Measurements from ENCODE around the gene CCL16. TPM values are rescaled to one million over a fixed set of nuclear protein-coding genes. Genes with fewer than 3 reads are reported as not detected.

CCL16 gene
- total RNA-seq, 1 experiment from 2014 or later: not detected

DNA sequence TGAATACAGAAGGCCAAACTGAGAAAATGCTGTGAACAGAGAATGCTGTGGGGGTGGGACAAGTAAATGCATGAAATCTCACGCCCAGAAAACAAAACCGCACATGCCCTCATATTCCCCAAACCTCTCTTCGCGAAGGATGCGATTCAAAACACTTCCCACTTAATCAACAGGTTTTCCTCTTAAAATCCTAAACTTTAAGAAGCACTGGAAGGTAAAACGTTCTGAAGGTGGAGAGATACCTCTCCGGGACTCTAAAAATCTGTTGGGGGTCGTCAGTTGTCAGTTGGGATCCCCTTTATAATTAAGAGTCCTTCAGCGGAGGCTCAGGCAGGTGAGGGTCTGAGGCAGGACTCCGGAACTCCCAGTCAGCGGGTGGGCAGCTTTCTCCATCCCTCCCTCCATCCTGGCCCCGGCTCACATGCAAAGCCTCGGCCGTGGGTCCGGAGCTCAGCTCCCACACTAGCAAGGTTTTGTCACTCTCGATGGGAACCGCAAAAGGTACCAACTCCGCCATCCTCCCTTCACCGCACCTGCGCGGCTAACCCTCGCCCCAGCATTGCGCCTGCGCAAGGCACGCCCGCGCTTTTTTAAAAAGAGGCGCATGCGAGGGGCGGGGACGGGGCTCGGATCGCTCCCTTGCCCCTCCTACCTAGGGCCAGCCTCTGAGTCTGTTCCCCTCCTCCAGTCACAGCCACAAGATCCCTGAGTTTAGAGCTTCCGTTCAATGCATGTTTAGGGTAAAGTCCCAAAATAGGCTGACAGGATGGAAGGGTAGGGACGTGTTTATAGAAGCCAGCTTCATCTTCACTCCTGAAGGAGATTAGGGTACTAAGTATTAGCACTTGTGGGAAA lies 50.9 kb downstream of the CCL16 start, which contains the start of gene RDM1:
TSS of gene RDM1 (minus strand) at position 563 of the 855 bp plus-strand sequence. CDS start at position 517, 46 bp downstream.
- Mint-ChIP-seq H3K4me1 (ENCODE audit: low read depth, unreplicated experiment) (peaks cover 20% of the 10 kb centered on the region), H3K27ac (ENCODE audit: unreplicated experiment) (peak within 1 kb of the TSS; percentile 80), H3K36me3 (ENCODE audit: insufficient read depth, unreplicated experiment) (peaks cover 7% of the 10 kb centered on the region), H3K27me3 (ENCODE audit: insufficient read depth, unreplicated experiment) (no peaks in the 10 kb centered on the region), H3K4me3 (ENCODE audit: unreplicated experiment) (peak within 1 kb of the TSS; percentile 95), H3K9me3 (ENCODE audit: unreplicated experiment) (no peaks in the 10 kb centered on the region)
- Histone ChIP-seq H3K4me3 (ENCODE audit: low read depth, low read length) (peak within 1 kb of the TSS; percentile 49), H3K4me1 (peaks cover 3% of the 10 kb centered on the region; the same call in 1 of the 2 replicates), H3K36me3 (ENCODE audit: control insufficient read depth, insufficient read depth, low read length) (no peaks in the 10 kb centered on the region), H3K27me3 (replicated peaks; ENCODE audit: control insufficient read depth, insufficient read depth, low read length) (no peaks in the 10 kb centered on the region), H3K9me3 (no peaks in the 10 kb centered on the region)
- TF ChIP-seq, protein P1, sequence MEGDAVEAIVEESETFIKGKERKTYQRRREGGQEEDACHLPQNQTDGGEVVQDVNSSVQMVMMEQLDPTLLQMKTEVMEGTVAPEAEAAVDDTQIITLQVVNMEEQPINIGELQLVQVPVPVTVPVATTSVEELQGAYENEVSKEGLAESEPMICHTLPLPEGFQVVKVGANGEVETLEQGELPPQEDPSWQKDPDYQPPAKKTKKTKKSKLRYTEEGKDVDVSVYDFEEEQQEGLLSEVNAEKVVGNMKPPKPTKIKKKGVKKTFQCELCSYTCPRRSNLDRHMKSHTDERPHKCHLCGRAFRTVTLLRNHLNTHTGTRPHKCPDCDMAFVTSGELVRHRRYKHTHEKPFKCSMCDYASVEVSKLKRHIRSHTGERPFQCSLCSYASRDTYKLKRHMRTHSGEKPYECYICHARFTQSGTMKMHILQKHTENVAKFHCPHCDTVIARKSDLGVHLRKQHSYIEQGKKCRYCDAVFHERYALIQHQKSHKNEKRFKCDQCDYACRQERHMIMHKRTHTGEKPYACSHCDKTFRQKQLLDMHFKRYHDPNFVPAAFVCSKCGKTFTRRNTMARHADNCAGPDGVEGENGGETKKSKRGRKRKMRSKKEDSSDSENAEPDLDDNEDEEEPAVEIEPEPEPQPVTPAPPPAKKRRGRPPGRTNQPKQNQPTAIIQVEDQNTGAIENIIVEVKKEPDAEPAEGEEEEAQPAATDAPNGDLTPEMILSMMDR (IDR thresholded peaks at IDR 0.05; ENCODE audit: insufficient read depth in 1 of 2, low read depth in 1 of 2, low read length in 1 of 2, severe bottlenecking in 1 of 2, unreplicated experiment in 1 of 2): no peak
- intact Hi-C loops (cut with micrococcal nuclease; ENCODE audit: unreplicated experiment): loop anchor here (5.0 kb wide), 1 partner anchor 83 kb away; no protein-coding TSS in a partner anchor
- ChIA-PET CTCF (interaction anchor here (0.9 kb wide), 1 partner anchor 81 kb away, joined by 3 read pairs; no protein-coding TSS in a partner anchor), POLR2A (interaction anchor here (0.5 to 0.8 kb wide), 2 partner anchors 122 to 587 kb away, joined by 3 to 4 read pairs; partner anchors contain the start of gene TAF15)
- BruUV-seq (replicated peaks): TSS peak; percentile 78
- peak; percentile 93 to 94 for DNase-seq

DNA sequence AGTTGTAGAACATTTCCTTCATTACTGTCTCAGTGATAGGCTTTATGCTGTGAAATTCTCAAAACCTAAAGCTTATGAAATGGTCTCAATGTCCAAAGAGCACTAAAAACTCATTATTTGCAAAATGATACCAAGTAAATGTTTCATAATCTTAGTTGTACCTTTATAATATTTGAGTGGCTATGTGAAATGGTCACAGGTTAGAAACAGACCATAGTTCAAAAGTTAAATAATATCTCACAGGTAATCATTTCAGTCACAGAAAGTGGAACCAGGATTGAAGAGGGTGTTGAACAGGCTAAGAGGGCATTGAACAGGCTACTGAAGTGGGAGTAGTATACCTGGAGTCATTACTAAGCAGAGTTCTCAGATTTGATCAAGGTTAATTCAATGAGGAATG lies 53.6 kb downstream of the CCL16 start:
- no peak for DNase-seq
- BruUV-seq (replicated peaks): no TSS peak
- Histone ChIP-seq H3K4me1 (peaks cover 3% of the 10 kb centered on the region; the same call in 1 of the 2 replicates), H3K36me3 (ENCODE audit: control insufficient read depth, insufficient read depth, low read length) (no peaks in the 10 kb centered on the region), H3K9me3 (no peaks in the 10 kb centered on the region), H3K4me3 (ENCODE audit: low read depth, low read length) (no peak overlapping the region), H3K27me3 (replicated peaks; ENCODE audit: control insufficient read depth, insufficient read depth, low read length) (no peaks in the 10 kb centered on the region)
- Mint-ChIP-seq H3K27ac (ENCODE audit: unreplicated experiment) (no peak overlapping the region), H3K27me3 (ENCODE audit: insufficient read depth, unreplicated experiment) (no peaks in the 10 kb centered on the region), H3K9me3 (ENCODE audit: unreplicated experiment) (no peaks in the 10 kb centered on the region), H3K4me3 (ENCODE audit: unreplicated experiment) (peak overlapping the region; percentile 46), H3K36me3 (ENCODE audit: insufficient read depth, unreplicated experiment) (peaks cover 7% of the 10 kb centered on the region), H3K4me1 (ENCODE audit: low read depth, unreplicated experiment) (peaks cover 20% of the 10 kb centered on the region)
- TF ChIP-seq, protein P1 (IDR thresholded peaks at IDR 0.05; ENCODE audit: insufficient read depth in 1 of 2, low read depth in 1 of 2, low read length in 1 of 2, severe bottlenecking in 1 of 2, unreplicated experiment in 1 of 2): no peak
- ChIA-PET CTCF (no interaction called here), POLR2A (no interaction called here)
- intact Hi-C loops (cut with micrococcal nuclease; ENCODE audit: unreplicated experiment): no loop called here

Other genes starting within 250 kb of the CCL16 start
- gene RASL10B, start 249.9 kb downstream of the CCL16 start, total RNA-seq (2022): 11.4 and 13.3 TPM in 2 replicates
- gene GAS2L2, start 228.3 kb downstream of the CCL16 start, total RNA-seq (2022): not detected in 2 replicates
- gene C17orf50, start 220.6 kb downstream of the CCL16 start, total RNA-seq (2022): not detected in 2 replicates
- not detected in 2 replicates for gene MMP28, start 185.9 kb downstream of the CCL16 start, total RNA-seq (2022)
- gene TAF15, start 172.0 kb downstream of the CCL16 start, total RNA-seq (2022): 335 and 350 TPM in 2 replicates
- gene HEATR9, start 112.6 kb downstream of the CCL16 start, total RNA-seq (2022): not detected in 2 replicates
- not detected in 2 replicates for gene CCL5, start 101.1 kb downstream of the CCL16 start, total RNA-seq (2022)
- gene RDM1, start 50.7 kb downstream of the CCL16 start, total RNA-seq (2022): 9.9 and 12.9 TPM in 2 replicates
- not detected in 2 replicates for gene LYZL6, start 37.8 kb downstream of the CCL16 start, total RNA-seq (2022)
- not detected in 2 replicates for gene CCL14, start 5.2 kb upstream of the CCL16 start, total RNA-seq (2022)
- 0.30 and 0.52 TPM in 2 replicates for gene CCL15, start 20.1 kb upstream of the CCL16 start, total RNA-seq (2022)
- gene CCL23, start 36.5 kb upstream of the CCL16 start, total RNA-seq (2022): not detected in 2 replicates
- not detected in 2 replicates for gene CCL18, start 82.8 kb upstream of the CCL16 start, total RNA-seq (2022)
- not detected in 2 replicates for gene CCL3, start 108.6 kb upstream of the CCL16 start, total RNA-seq (2022)
- not detected in 2 replicates for gene CCL4, start 122.3 kb upstream of the CCL16 start, total RNA-seq (2022)
- gene TBC1D3B, start 195.1 kb upstream of the CCL16 start, total RNA-seq (2022): 9.1 and 12.5 TPM in 2 replicates
- not detected in 2 replicates for gene CCL3L1, start 215.3 kb upstream of the CCL16 start, total RNA-seq (2022)
- gene CCL4L2, start 229.6 kb upstream of the CCL16 start, total RNA-seq (2022): not detected in 2 replicates